HG03097 (cell line): Measurements from ENCODE around the gene OCLN.
"Not testable (repeated sequence)": the region's sequence is repeated elsewhere in the genome, so short reads cannot be mapped to it uniquely, and the experiment has no call there.

Experiments used
- ATAC-seq: cut with Tn5 transposase; IDR thresholded peaks from one replicate; pipeline ENCODE4 v1.9.1; 2021; ENCODE audit not compliant: unreplicated experiment, low FRiP score

OCLN gene

DNA sequence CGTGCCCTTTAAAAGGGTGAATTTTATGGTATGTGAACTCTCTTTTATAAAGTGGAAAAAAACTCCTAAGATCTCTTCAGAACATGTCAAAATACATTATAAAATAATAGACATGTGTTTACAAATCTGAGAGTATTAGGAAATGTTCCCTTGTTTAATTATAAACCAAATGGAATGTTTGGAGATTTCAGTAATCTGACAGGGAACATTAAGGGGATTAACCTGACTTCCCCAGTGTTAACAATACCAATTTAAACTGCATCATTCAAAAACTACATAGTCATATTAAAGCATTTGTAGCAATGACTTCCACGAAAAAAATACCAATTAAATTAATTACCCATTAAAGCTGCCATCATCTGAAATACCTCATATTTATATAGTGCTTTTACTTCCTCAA is 1.6 kb upstream of the OCLN start:
- no peak for ATAC-seq

DNA sequence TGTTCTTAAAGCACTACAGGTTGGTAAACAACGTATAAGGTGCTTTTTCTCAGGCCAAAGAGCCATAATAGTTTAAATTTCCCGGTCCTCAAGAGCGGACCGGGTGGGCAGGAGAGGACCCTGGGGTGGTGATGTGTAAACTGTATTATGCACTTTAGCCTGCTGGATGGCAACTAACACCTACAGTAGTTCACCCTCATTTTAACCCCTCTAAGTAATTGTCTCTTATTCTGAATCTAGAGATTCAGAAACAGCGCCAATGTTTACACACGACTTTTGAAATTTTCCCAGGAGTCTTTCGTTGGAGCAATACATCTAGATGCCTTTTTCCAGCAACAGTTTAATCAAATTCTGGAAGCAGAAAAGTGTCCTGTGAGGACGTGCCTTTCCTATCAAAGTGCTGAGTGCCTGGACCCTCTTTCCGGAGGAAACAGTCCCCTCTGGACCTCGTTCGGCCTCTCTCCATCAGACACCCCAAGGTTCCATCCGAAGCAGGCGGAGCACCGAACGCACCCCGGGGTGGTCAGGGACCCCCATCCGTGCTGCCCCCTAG is 676 bp upstream of the OCLN start:
- no peak for ATAC-seq

DNA sequence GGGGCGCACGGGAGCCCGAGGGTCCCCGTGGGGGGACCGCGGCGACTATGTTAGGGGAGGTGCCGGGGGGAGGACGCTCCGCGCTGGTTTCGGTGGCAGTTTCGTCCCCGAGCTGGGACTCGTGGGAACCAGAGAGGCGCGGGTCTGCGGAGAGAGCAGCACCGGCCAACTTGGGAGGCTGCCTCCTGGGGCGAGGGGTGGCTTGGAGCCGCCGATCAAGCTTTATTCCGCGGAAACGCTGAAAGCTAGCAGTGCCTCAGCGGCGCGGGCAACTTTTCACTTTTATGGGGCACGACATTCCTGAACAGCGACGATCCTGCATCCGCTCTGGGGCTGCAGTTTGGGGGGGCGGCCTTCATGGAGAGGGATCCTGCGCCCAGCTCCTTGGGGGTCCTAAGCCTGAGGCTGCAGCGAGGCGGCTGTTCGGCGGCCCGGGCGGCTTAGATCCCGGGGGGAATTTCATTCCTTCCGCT is 369 bp downstream of the OCLN start:
- ATAC-seq: no peak

DNA sequence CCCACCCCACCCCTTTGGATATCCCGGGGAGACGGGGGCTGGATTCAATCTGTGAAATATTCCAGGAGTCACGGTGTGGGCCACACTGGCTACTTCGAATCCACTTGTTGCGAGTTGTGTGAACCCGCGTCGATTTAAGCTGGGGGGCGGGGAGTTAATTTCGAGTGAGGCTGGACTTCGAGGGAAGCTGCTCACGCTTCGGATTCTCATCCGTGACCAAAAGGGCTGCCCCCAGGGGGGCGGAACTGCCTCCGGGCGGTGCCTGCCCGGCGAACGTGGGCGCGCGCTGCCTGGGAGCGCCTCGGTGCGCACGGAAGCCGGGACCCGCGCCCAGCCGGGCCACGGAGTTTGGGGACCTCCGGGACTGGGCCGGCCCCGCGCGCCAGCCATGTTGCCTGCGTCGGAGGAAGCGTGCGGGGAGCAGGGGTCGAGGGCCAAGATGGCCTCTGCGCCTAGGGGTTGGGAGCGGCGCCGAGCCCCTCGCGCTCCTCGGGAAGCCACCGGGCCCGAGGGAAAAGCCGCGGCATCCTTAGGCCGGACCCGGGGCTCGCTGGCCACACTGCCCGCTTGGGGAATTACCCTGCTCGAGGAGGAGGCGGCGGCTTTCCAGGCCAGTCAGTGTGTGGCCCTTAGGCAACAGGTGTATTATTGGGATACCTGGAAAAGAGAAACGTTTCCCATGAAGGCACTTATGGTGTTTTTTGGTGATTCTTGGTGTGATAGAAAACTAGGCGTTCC is 975 bp downstream of the OCLN start:
- ATAC-seq: no peak

GRCh38 chr5:69494452-69494851 is 1.9 kb downstream of the OCLN start:
- no peak for ATAC-seq

DNA sequence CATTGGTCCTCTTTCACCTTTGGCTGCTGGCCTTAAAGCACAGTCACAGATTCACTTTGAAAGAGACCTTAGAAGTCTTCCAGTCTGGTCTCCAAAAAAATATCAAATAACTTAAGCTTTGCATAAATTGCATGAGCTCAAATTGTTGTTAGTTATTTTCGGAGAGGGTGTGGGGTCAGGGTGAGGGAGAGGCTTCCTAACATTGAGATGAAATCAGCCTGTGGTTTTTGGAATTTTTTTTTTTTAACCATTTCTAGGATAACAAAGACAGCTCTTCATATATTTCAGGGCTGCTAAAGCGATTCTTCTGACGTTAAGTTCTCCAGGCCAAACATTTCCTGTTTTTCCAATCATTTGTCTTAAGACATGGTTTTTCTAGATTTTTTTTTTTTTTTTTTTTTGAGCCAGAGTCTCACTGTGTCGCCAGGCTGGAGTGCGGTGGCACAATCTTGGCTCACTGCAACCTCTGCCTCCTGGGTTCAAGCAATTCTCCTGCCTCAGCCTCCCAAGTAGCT is 4.5 kb downstream of the OCLN start:
- no peak for ATAC-seq

DNA sequence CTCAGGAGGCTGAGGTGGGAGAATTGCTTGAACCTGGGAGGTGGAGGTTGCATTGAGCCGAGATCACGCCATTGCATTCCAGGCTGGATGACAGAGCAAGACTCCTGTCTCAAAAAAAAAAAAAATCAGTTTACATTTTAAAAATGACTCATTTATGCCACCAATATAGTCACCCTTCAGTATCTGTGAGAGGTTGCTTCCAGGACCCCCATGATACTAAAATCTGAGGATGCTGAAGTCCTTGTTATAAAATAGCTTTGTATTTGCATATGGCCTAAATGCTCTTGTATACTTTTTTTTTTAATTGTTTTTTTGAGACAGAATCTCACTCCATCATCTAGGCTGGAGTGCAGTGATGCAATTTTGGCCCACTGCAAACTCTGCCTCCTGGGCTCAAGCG is 5.8 kb downstream of the OCLN start:
- ATAC-seq: no peak

- no peak for ATAC-seq
Measured at GRCh38 chr5:69502367-69502766, 9.8 kb downstream of the OCLN start.

GRCh38 chr5:69502767-69503488 is 10.3 kb downstream of the OCLN start:
- ATAC-seq: no peak

GRCh38 chr5:69504036-69504435 is 11.4 kb downstream of the OCLN start:
- ATAC-seq: no peak

- ATAC-seq: no peak
Measured at GRCh38 chr5:69505306-69505705, 12.7 kb downstream of the OCLN start.

- ATAC-seq: no peak
Measured at GRCh38 chr5:69509212-69509611, 16.6 kb downstream of the OCLN start.

DNA sequence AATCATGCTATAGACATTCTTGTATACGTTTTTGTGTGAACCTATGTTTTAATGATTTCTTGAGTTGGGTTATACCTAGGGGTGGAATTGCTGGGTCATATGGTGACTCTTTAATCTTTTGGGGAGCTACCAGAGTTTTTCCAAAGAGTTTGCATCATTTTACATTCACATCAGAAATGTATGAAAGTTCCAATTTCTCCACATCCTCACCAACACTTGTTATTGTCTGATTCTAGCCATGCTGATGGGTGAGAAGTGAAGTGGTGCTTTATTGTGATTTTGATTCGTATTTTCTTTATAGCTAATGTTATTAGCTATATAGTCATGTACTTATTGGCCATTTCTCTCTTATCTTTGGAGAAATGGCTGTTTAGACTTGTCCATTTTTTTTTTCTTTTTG is 18.1 kb downstream of the OCLN start:
- ATAC-seq: no peak

GRCh38 chr5:69512740-69513260 is 20.2 kb downstream of the OCLN start:
- no peak for ATAC-seq

DNA sequence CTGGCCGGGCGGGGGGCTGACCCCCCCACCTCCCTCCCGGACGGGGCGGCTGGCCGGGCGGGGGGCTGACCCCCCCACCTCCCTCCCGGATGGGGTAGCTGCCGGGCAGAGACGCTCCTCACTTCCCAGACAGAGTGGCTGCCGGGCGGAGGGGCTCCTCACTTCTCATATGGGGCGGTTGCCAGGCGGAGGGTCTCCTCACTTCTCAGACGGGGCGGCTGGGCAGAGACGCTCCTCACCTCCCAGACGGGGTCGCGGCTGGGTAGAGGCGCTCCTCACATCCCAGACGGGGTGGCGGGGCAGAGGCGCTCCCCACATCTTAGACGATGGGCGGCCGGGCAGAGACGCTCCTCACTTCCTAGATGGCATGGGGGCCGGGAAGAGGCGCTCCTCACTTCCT is 23.0 kb downstream of the OCLN start:
- ATAC-seq: not testable (repeated sequence)

DNA sequence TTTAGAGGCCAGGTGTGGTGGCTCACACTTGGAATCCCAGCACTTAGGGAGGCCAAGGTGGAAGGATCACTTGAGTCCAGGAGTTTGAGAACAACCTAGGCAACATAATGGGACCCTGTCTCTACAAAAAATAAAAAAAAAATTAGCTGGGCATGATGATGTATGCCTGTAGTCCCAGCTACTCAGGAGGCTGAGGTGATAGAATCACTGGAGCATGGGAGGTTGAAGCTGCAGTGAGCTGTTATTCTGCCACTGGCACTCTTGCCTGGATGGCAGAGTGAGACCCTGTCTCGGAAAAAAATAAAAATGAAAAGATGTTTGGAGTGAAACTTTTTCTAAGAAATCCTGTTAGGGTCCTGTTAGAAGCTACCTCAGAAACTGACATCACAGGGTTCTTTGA is 24.2 kb downstream of the OCLN start:
- no peak for ATAC-seq

DNA sequence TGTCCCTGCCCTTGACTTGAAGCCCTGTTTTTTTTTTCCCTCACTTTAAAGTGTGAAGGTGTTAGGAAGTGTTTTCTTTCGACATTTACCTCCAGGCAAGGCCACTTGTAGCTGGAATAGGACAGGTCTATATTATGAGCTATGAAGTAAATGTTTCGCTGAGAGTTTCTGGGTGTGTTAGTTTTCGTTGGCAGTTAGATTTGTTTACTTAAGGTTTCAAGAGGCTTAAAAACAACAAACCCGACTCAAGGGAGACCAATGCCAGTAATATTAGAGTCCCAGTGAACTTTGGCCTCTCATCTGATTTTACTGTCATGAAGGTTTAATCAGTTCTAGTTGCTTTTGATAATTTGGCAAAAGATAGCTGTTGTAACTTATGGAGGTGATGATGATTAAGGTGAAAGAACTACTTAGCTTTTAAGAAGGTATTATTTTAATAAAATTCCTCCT is 25.2 kb downstream of the OCLN start:
- ATAC-seq: no peak

GRCh38 chr5:69519285-69519684 is 26.7 kb downstream of the OCLN start:
- no peak for ATAC-seq

- no peak for ATAC-seq
Measured at GRCh38 chr5:69522035-69522434, 29.4 kb downstream of the OCLN start.

- ATAC-seq: no peak
Measured at GRCh38 chr5:69525490-69525889, 32.9 kb downstream of the OCLN start.

DNA sequence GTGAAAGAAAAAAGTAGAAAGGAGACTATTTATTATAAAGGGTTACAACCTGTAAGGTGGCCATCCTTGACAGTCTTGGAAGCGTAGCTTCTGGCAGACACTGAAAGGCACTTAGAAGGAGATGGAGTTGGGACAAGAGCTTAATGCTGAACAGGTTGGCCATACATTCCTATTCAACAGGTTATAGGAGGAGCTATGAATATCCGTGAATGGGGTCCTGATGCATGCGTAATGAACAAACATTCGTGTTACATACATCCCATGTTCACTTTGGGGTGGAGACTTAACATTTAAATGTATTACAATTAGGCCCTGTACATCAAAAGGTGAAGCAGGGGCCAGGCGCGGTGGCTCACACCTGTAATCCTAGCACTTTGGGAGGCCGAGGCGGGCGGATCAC is 34.1 kb downstream of the OCLN start:
- ATAC-seq: no peak
